NCI-H187 (cell line): Measurements from ENCODE around the gene RAB5A.
"Not testable (repeated sequence)": the region's sequence is repeated elsewhere in the genome, so short reads cannot be mapped to it uniquely, and the experiment has no call there.

ENCODE experiments used
- DNase-seq, 2 experiments: peaks; one replicate each; lab custom pipeline; 2025; lab: John Stamatoyannopoulos, UW

RAB5A gene

GRCh38 chr3:19948226-19948591 lies 1.3 kb downstream of the RAB5A start:
- no peak for DNase-seq

- DNase-seq: no peak
Observed at GRCh38 chr3:19950316-19950715, 3.4 kb downstream of the RAB5A start.

- DNase-seq: no peak
Observed at GRCh38 chr3:19954676-19955075, 7.8 kb downstream of the RAB5A start.

- not testable (repeated sequence) for DNase-seq
Observed at GRCh38 chr3:19957354-19957753, 10.5 kb downstream of the RAB5A start.

- DNase-seq: no peak
Observed at GRCh38 chr3:19959505-19959904, 12.6 kb downstream of the RAB5A start.

- no peak for DNase-seq
Observed at GRCh38 chr3:19960696-19961095, 13.8 kb downstream of the RAB5A start.

- DNase-seq: no peak
Observed at GRCh38 chr3:19961960-19962359, 15.1 kb downstream of the RAB5A start.

GRCh38 chr3:19967208-19967607 lies 20.3 kb downstream of the RAB5A start:
- DNase-seq: no peak

- DNase-seq: no peak
Observed at GRCh38 chr3:19967812-19968211, 20.9 kb downstream of the RAB5A start.

GRCh38 chr3:19970327-19970726 lies 23.4 kb downstream of the RAB5A start:
- no peak for DNase-seq

- DNase-seq: no peak
Observed at GRCh38 chr3:19972054-19972453, 25.2 kb downstream of the RAB5A start.

GRCh38 chr3:19988904-19989303 lies 42.0 kb downstream of the RAB5A start:
- not testable (repeated sequence) for DNase-seq

GRCh38 chr3:19994796-19995195 lies 47.9 kb downstream of the RAB5A start:
- DNase-seq: no peak

GRCh38 chr3:19997502-19997901 lies 50.6 kb downstream of the RAB5A start:
- no peak for DNase-seq

GRCh38 chr3:20001932-20002331 lies 55.0 kb downstream of the RAB5A start:
- no peak for DNase-seq

- no peak for DNase-seq
Observed at GRCh38 chr3:20007960-20008359, 61.1 kb downstream of the RAB5A start.

GRCh38 chr3:20008646-20009045 lies 61.7 kb downstream of the RAB5A start:
- no peak for DNase-seq

- no peak for DNase-seq
Observed at GRCh38 chr3:20012164-20012563, 65.3 kb downstream of the RAB5A start, which contains the start of gene PP2D1. PP2D1 (minus strand) TSS chr3:20012264; CDS start chr3:20012072, 192 bp downstream.

- no peak for DNase-seq
Observed at GRCh38 chr3:20013396-20013795, 66.5 kb downstream of the RAB5A start.

GRCh38 chr3:20015525-20015924 lies 68.6 kb downstream of the RAB5A start:
- no peak for DNase-seq

- not testable (repeated sequence) for DNase-seq
Observed at GRCh38 chr3:20016076-20016475, 69.2 kb downstream of the RAB5A start.

GRCh38 chr3:20022954-20023622 lies 76.2 kb downstream of the RAB5A start:
- DNase-seq: no peak

GRCh38 chr3:20023623-20024405 lies 76.9 kb downstream of the RAB5A start:
- no peak for DNase-seq

- DNase-seq: no peak
Observed at GRCh38 chr3:20027136-20027535, 80.2 kb downstream of the RAB5A start.
